ENCODE results near the gene PTPRG. TPM values are rescaled to one million over a fixed set of nuclear protein-coding genes. Genes with fewer than 3 reads are reported as not detected.

PTPRG gene
- total and polyA plus RNA-seq, 3 experiments from 2014 or later: not detected

DNA sequence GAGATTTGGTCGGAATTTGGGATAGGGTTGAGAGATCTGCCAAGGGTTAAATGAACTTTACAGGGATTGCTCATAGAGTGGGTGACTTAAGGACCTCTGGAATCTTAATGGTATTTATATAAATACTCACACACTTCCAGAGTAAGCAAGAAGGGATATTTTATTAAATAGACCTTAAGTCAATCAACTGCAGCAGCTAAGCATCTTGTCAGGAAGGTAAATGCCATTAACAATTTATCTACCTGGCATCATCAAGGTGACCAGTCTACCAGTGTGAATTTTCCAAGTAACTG is 688.1 kb downstream of the PTPRG start:
- peaks cover 3 to 5% of the 10 kb centered on the region in 2 donors for H3K27me3 Mint-ChIP-seq
- no peak overlapping the region for H3K4me3 Mint-ChIP-seq
- no peak for DNase-seq
- no peak overlapping the region for H3K27ac Mint-ChIP-seq
- no peaks in the 10 kb centered on the region for H3K4me1 Mint-ChIP-seq
- no peaks in the 10 kb centered on the region for H3K9me3 ChIP-seq (ENCODE audit: low read length)
- no peaks in the 10 kb centered on the region for H3K36me3 ChIP-seq (ENCODE audit: insufficient read depth, low read length)
- ChIA-PET POLR2A (no interaction called here), CTCF (no interaction called here)
- no peaks in the 10 kb centered on the region for H3K36me3 Mint-ChIP-seq
- H3K4me1 ChIP-seq (ENCODE audit: insufficient read depth, low read length): no peaks in the 10 kb centered on the region
- H3K27me3 ChIP-seq (ENCODE audit: insufficient read depth, low read length, poor library complexity, severe bottlenecking): no peaks in the 10 kb centered on the region
- H3K9me3 Mint-ChIP-seq: peaks cover 0 to 1% (median 0%) of the 10 kb centered on the region in 5 donors
- H3K4me3 ChIP-seq (ENCODE audit: low read length): no peak overlapping the region
- no peak overlapping the region for H3K27ac ChIP-seq (ENCODE audit: low read depth, low read length)

DNA sequence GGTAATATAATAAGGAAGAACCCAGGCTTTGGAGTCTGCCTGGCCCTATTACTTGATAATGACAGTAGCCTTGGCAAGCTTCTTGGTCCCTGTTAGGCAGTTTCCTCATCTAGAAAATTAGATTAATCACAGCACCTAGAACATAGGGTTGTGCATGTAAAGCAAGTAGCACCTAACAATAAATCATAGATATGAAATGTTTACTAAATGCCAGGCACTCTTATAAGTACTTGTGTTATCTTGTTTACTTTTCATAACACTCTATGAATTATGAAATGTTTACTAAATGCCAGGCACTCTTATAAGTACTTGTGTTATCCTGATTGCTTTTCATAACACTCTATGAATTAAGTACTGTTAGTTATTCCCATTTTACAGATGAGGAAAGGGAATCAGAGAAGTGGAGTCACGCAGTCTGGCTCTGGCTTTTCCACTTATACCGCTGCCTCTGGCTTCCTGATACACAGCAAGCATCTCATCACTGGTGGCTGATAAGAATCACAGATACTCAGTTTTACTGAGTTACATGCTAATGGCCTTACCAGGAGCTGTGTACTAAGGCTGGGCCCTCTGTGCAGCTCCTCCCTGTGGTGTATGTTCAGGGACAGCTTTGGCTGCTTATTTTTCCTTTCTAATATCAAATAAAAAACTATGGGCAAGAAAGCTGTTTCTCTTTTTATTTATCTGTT is 688.6 kb downstream of the PTPRG start:
- H3K4me1 Mint-ChIP-seq: no peaks in the 10 kb centered on the region
- DNase-seq: no peak
- H3K9me3 Mint-ChIP-seq: peaks cover 0 to 1% (median 0%) of the 10 kb centered on the region in 5 donors
- Histone ChIP-seq H3K36me3 (ENCODE audit: insufficient read depth, low read length) (no peaks in the 10 kb centered on the region), H3K4me3 (ENCODE audit: low read length) (no peak overlapping the region), H3K27ac (ENCODE audit: low read depth, low read length) (no peak overlapping the region), H3K4me1 (ENCODE audit: insufficient read depth, low read length) (no peaks in the 10 kb centered on the region), H3K27me3 (ENCODE audit: insufficient read depth, low read length, poor library complexity, severe bottlenecking) (no peaks in the 10 kb centered on the region), H3K9me3 (ENCODE audit: low read length) (no peaks in the 10 kb centered on the region)
- H3K27me3 Mint-ChIP-seq: peaks cover 0 to 3% of the 10 kb centered on the region in 2 donors
- ChIA-PET POLR2A (no interaction called here), CTCF (no interaction called here)
- no peak overlapping the region for H3K4me3 Mint-ChIP-seq
- H3K36me3 Mint-ChIP-seq: no peaks in the 10 kb centered on the region
- H3K27ac Mint-ChIP-seq: no peak overlapping the region

DNA sequence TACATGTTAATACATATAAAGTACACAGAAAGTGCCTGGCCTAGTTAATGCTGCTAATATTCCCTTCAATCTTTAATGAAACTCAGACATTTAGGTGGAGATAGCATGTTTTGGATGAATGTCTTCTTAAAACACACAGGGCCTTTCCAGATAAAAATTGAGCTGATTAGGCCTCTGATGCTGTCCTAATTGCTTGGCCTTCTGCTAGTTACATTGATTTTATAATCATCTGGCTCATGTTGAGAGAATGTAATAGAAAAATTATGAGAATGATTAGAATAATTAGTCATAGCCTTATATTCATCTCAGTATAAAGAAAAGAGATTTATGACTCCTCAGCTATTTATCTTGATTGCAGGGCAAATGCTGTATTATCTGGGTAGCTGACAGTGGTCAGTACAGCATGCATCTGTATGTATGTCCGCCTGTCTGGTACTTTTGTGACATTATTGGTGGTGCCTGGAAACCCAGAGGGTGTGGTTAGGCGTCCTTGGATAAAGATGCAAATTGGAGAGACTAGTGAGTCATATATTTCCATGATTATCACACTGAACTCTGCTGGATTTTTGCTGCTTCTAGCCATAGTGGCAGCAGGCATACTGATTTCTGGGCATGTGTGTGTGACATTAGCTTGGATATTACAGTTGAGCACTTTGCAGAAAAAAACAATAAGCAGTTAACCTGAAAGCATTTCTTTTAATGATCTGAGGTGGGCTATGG is 691.2 kb downstream of the PTPRG start:
- POLR2A ChIA-PET: no interaction called here
- Mint-ChIP-seq H3K27me3 (no peaks in the 10 kb centered on the region), H3K27ac (no peak overlapping the region), H3K36me3 (no peaks in the 10 kb centered on the region), H3K4me3 (no peak overlapping the region), H3K4me1 (no peaks in the 10 kb centered on the region), H3K9me3 (no peaks in the 10 kb centered on the region)
- H3K27me3 ChIP-seq (ENCODE audit: insufficient read depth, low read length, poor library complexity, severe bottlenecking): no peaks in the 10 kb centered on the region
- no peaks in the 10 kb centered on the region for H3K9me3 ChIP-seq (ENCODE audit: low read length)
- H3K36me3 ChIP-seq (ENCODE audit: insufficient read depth, low read length): no peaks in the 10 kb centered on the region
- DNase-seq: no peak
- H3K4me1 ChIP-seq (ENCODE audit: insufficient read depth, low read length): no peaks in the 10 kb centered on the region
- no peak overlapping the region for H3K27ac ChIP-seq (ENCODE audit: low read depth, low read length)
- H3K4me3 ChIP-seq (ENCODE audit: low read length): no peak overlapping the region
- CTCF ChIA-PET: no interaction called here

DNA sequence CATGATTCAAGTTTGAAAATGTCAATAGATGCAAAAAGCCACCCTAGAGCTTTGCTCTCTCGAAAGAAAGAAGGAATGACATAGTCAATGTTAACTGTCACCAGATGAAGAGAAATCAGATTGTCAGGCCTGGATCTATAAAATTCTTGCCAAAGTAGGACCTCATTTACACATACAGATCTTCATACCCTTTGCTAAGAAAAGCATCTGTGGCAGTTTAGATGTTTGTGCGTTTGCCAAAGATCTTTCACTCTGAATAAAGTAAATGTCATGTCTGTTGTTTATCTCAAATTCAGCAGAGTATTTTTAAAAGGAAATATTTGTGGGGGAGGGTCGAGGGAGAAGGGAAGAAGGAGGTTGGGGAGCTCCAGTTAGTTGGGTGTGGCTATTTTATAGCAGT is 692.6 kb downstream of the PTPRG start:
- no peaks in the 10 kb centered on the region for H3K4me1 ChIP-seq (ENCODE audit: insufficient read depth, low read length)
- peaks cover 0 to 3% of the 10 kb centered on the region in 2 donors for H3K27me3 Mint-ChIP-seq
- no peak overlapping the region for H3K27ac ChIP-seq (ENCODE audit: low read depth, low read length)
- no peak overlapping the region for H3K4me3 Mint-ChIP-seq
- no peak for DNase-seq
- ChIA-PET POLR2A (no interaction called here), CTCF (interaction anchor here (0.8 kb wide), 1 partner anchor 9 kb away, joined by 3 read pairs; no protein-coding TSS in a partner anchor)
- H3K9me3 Mint-ChIP-seq: peaks cover 0 to 5% (median 0%) of the 10 kb centered on the region in 5 donors
- no peak overlapping the region for H3K27ac Mint-ChIP-seq
- no peaks in the 10 kb centered on the region for H3K36me3 ChIP-seq (ENCODE audit: insufficient read depth, low read length)
- H3K27me3 ChIP-seq (ENCODE audit: insufficient read depth, low read length, poor library complexity, severe bottlenecking): no peaks in the 10 kb centered on the region
- H3K4me3 ChIP-seq (ENCODE audit: low read length): no peak overlapping the region
- no peaks in the 10 kb centered on the region for H3K9me3 ChIP-seq (ENCODE audit: low read length)
- H3K4me1 Mint-ChIP-seq: no peaks in the 10 kb centered on the region
- H3K36me3 Mint-ChIP-seq: no peaks in the 10 kb centered on the region

DNA sequence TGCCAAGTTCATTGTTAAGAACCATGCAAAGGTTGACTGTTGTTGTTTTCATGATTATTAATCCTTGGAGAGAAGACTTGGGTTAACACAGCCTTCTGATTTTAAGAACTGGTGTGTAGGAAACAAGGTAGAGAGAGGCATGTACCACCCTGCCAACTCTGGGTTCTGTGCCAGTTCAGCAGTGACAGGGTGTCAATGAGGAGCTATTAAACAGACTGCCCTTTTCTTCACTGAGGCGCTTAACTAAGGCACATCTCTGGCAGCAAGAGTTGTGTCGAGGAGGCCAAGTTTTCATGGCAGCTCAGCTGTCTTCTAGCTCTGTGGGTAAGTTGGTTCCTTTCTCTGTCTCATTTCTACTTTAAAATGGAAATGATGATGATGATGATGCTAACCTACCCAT is 694.4 kb downstream of the PTPRG start:
- Mint-ChIP-seq H3K4me1 (no peaks in the 10 kb centered on the region), H3K36me3 (no peaks in the 10 kb centered on the region), H3K27me3 (peaks cover 0 to 3% of the 10 kb centered on the region in 2 donors), H3K9me3 (peaks cover 0 to 5% (median 0%) of the 10 kb centered on the region in 5 donors), H3K4me3 (no peak overlapping the region), H3K27ac (no peak overlapping the region)
- H3K4me3 ChIP-seq (ENCODE audit: low read length): no peak overlapping the region
- H3K36me3 ChIP-seq (ENCODE audit: insufficient read depth, low read length): no peaks in the 10 kb centered on the region
- no peak overlapping the region for H3K27ac ChIP-seq (ENCODE audit: low read depth, low read length)
- H3K4me1 ChIP-seq (ENCODE audit: insufficient read depth, low read length): no peaks in the 10 kb centered on the region
- DNase-seq: no peak
- no peaks in the 10 kb centered on the region for H3K9me3 ChIP-seq (ENCODE audit: low read length)
- H3K27me3 ChIP-seq (ENCODE audit: insufficient read depth, low read length, poor library complexity, severe bottlenecking): no peaks in the 10 kb centered on the region
- CTCF ChIA-PET: no interaction called here
- POLR2A ChIA-PET: no interaction called here

DNA sequence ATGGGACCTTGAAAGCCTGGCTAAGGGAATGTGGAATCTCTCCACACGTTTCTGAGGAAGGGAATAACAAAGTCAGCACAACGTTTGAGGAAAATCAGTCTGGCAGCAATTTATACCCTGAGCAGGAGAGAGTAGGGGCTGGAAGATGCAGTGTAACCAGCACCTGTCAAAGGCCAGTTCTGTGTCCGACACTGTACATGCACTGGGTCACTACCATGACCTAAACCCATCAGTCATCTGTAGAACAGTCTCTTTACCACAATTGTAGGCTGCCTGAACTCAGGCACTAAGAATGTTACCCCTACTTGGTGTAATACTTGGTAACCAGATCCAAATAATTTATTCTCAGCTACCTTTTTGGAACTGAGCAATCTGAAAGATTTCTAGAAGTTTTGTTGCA is 698.6 kb downstream of the PTPRG start:
- POLR2A ChIA-PET: no interaction called here
- peaks cover 0 to 5% (median 0%) of the 10 kb centered on the region in 5 donors for H3K9me3 Mint-ChIP-seq
- no peaks in the 10 kb centered on the region for H3K4me1 Mint-ChIP-seq
- H3K27me3 Mint-ChIP-seq: peaks cover 0 to 3% of the 10 kb centered on the region in 2 donors
- Histone ChIP-seq H3K4me1 (ENCODE audit: insufficient read depth, low read length) (no peaks in the 10 kb centered on the region), H3K27ac (ENCODE audit: low read depth, low read length) (no peak overlapping the region), H3K36me3 (ENCODE audit: insufficient read depth, low read length) (no peaks in the 10 kb centered on the region), H3K27me3 (ENCODE audit: insufficient read depth, low read length, poor library complexity, severe bottlenecking) (no peaks in the 10 kb centered on the region), H3K9me3 (ENCODE audit: low read length) (no peaks in the 10 kb centered on the region), H3K4me3 (ENCODE audit: low read length) (no peak overlapping the region)
- CTCF ChIA-PET: no interaction called here
- no peaks in the 10 kb centered on the region for H3K36me3 Mint-ChIP-seq
- H3K27ac Mint-ChIP-seq: no peak overlapping the region
- no peak overlapping the region for H3K4me3 Mint-ChIP-seq
- no peak for DNase-seq

DNA sequence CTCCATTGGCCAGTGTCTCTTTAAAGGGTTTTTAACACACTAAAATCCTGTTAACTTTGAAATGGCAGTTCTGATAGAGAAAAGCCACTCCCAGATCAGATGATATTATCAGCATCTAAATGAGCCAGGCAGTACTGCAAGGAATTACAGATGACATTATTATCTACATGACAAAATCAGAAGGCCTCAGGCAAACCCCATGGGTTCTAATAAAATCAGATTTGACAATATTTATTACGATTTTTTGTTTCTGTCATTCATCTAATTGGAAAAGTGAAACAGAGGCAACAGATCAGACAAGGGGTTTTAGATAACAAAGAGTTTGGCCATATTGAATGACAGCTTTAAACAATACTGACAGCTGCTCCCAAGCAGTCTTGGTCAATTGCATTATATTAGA is 699.3 kb downstream of the PTPRG start:
- H3K27ac ChIP-seq (ENCODE audit: low read depth, low read length): no peak overlapping the region
- Mint-ChIP-seq H3K4me1 (no peaks in the 10 kb centered on the region), H3K27ac (no peak overlapping the region), H3K36me3 (no peaks in the 10 kb centered on the region), H3K9me3 (peaks cover 0 to 5% (median 0%) of the 10 kb centered on the region in 5 donors), H3K4me3 (no peak overlapping the region), H3K27me3 (peaks cover 0 to 3% of the 10 kb centered on the region in 2 donors)
- no peak overlapping the region for H3K4me3 ChIP-seq (ENCODE audit: low read length)
- H3K4me1 ChIP-seq (ENCODE audit: insufficient read depth, low read length): no peaks in the 10 kb centered on the region
- POLR2A ChIA-PET: no interaction called here
- no peaks in the 10 kb centered on the region for H3K9me3 ChIP-seq (ENCODE audit: low read length)
- CTCF ChIA-PET: no interaction called here
- H3K36me3 ChIP-seq (ENCODE audit: insufficient read depth, low read length): no peaks in the 10 kb centered on the region
- DNase-seq: no peak
- no peaks in the 10 kb centered on the region for H3K27me3 ChIP-seq (ENCODE audit: insufficient read depth, low read length, poor library complexity, severe bottlenecking)

DNA sequence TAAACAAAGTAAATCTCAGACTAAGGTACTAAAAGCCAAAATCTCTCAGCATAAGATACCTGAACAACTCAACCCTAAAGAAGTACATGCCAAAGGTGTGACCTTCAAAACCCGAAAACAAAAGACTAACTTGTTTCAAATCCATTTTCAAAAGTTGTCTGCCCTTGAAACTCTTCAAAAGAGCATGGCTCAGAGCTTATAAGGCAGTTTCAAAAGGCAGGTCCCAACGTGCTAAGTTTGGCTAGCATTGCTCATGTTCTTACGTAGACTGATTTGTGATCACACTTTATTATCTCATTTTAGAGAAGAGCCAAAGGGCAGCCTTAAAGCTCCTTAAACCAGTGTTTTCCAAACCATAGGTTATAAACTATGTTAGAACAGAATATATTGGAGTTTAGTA is 699.8 kb downstream of the PTPRG start:
- peaks cover 0 to 5% (median 0%) of the 10 kb centered on the region in 5 donors for H3K9me3 Mint-ChIP-seq
- Histone ChIP-seq H3K36me3 (ENCODE audit: insufficient read depth, low read length) (no peaks in the 10 kb centered on the region), H3K4me3 (ENCODE audit: low read length) (no peak overlapping the region), H3K4me1 (ENCODE audit: insufficient read depth, low read length) (no peaks in the 10 kb centered on the region), H3K27ac (ENCODE audit: low read depth, low read length) (no peak overlapping the region), H3K27me3 (ENCODE audit: insufficient read depth, low read length, poor library complexity, severe bottlenecking) (no peaks in the 10 kb centered on the region), H3K9me3 (ENCODE audit: low read length) (no peaks in the 10 kb centered on the region)
- no peak for DNase-seq
- H3K27ac Mint-ChIP-seq: no peak overlapping the region
- ChIA-PET CTCF (no interaction called here), POLR2A (no interaction called here)
- H3K36me3 Mint-ChIP-seq: no peaks in the 10 kb centered on the region
- no peaks in the 10 kb centered on the region for H3K4me1 Mint-ChIP-seq
- H3K4me3 Mint-ChIP-seq: no peak overlapping the region
- H3K27me3 Mint-ChIP-seq: peaks cover 0 to 3% of the 10 kb centered on the region in 2 donors

Data from CD8-positive, alpha-beta memory T cell (primary cell).